KMS-11 (cell line): Measurements from ENCODE around the gene PDZRN3.

Experiments used
- H2AFZ ChIP-seq: fragments of 200-600 bp; sonication (generic); 2 replicates; pipeline ENCODE4 v1.6.1; 2016; ENCODE audit warnings: antibody characterized with exemption, mixed run types, low read depth
- H3K27ac ChIP-seq: fragments of 200-600 bp; sonication (generic); 2 replicates; pipeline ENCODE4 v1.6.1; 2016; ENCODE audit warnings: mild to moderate bottlenecking, mixed run types
- H3K27me3 ChIP-seq: fragments of 200-600 bp; sonication (generic); 2 replicates; pipeline ENCODE4 v1.6.1; 2017; ENCODE audit warnings: mild to moderate bottlenecking, low read depth, mixed run types, moderate library complexity; ENCODE audit not compliant: insufficient read depth
- H3K36me3 ChIP-seq: fragments of 200-600 bp; sonication (generic); 2 replicates; pipeline ENCODE4 v1.6.1; 2017; ENCODE audit warnings: mild to moderate bottlenecking, mixed run types; ENCODE audit not compliant: insufficient read depth
- H3K4me1 ChIP-seq: fragments of 200-600 bp; sonication (generic); 2 replicates; pipeline ENCODE4 v1.6.1; 2016; ENCODE audit warnings: mild to moderate bottlenecking, low read depth, mixed run types; ENCODE audit not compliant: poor library complexity, severe bottlenecking
- H3K4me2 ChIP-seq: fragments of 200-600 bp; sonication (generic); 2 replicates; pipeline ENCODE4 v1.7.0; 2016; ENCODE audit warnings: mild to moderate bottlenecking, mixed run types
- H3K4me3 ChIP-seq: fragments of 200-600 bp; sonication (generic); IDR thresholded peaks from 2 replicates; pipeline ENCODE4 v1.6.1; 2017; ENCODE audit warnings: low read depth, low read length, mixed read lengths; ENCODE audit not compliant: insufficient read depth
- H3K79me2 ChIP-seq: fragments of 200-600 bp; sonication (generic); 2 replicates; pipeline ENCODE4 v1.6.1; 2016; ENCODE audit warnings: low read depth, mixed run types; ENCODE audit not compliant: insufficient read depth
- H3K9ac ChIP-seq: fragments of 200-600 bp; sonication (generic); 2 replicates; pipeline ENCODE4 v1.6.1; 2016; ENCODE audit warnings: mild to moderate bottlenecking, mixed run types
- H4K20me1 ChIP-seq: fragments of 200-600 bp; sonication (generic); 2 replicates; pipeline ENCODE4 v1.6.1; 2016; ENCODE audit warnings: mild to moderate bottlenecking, mixed run types; ENCODE audit not compliant: insufficient read depth
- CTCF ChIP-seq: fragments of 200-600 bp; sonication (generic); conservative IDR thresholded peaks from 2 replicates; pipeline ENCODE4 v1.6.1; 2017; ENCODE audit warnings: low read depth, mild to moderate bottlenecking, antibody characterized with exemption, low read length, moderate library complexity, mixed read lengths

Gene PDZRN3

GRCh38 chr3:73555076-73555475, 69.7 kb downstream of the PDZRN3 start:
- no peaks in the 10 kb centered on the region for H3K27me3 ChIP-seq

GRCh38 chr3:73552700-73553099, 72.0 kb downstream of the PDZRN3 start:
- Histone ChIP-seq H3K4me3 (no peak overlapping the region), H3K4me1 (no peaks in the 10 kb centered on the region), H4K20me1 (no peaks in the 10 kb centered on the region), H2AFZ (no peak overlapping the region), H3K27ac (no peak overlapping the region), H3K9ac (no peak overlapping the region), H3K36me3 (no peaks in the 10 kb centered on the region), H3K27me3 (no peaks in the 10 kb centered on the region), H3K4me2 (no peak overlapping the region), H3K79me2 (no peaks in the 10 kb centered on the region)
- TF ChIP-seq CTCF = no peak

More at GRCh38 chr3:73555076-73555475, 69.7 kb downstream of the PDZRN3 start:
- Histone ChIP-seq H3K79me2 (no peaks in the 10 kb centered on the region), H3K36me3 (no peaks in the 10 kb centered on the region), H2AFZ (no peak overlapping the region), H4K20me1 (no peaks in the 10 kb centered on the region), H3K4me2 (no peak overlapping the region), H3K4me3 (no peak overlapping the region), H3K27ac (no peak overlapping the region), H3K9ac (no peak overlapping the region), H3K4me1 (no peaks in the 10 kb centered on the region)
- TF ChIP-seq CTCF = no peak

DNA sequence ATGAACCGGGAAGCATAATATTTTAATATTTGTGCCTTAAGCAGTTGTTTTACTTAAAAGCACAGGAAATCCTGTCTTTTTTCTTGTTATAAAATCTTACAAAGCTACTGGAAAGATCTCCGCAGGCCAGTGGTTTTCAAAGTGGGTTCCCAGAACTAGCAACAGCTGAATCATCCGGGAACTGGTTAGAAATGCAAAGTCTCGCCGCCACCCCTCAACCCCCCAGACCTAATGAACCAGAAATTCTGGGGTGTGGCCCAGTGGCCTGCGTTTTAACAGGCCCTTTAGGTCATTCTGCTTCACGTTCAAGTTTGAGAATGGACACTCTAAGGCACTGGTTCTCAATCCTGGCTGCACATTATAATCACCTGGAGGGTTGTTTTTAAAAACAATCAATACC, 74.7 kb downstream of the PDZRN3 start:
- Histone ChIP-seq H3K4me3 (no peak overlapping the region), H3K36me3 (no peaks in the 10 kb centered on the region), H3K27ac (no peak overlapping the region), H3K79me2 (no peaks in the 10 kb centered on the region), H4K20me1 (no peaks in the 10 kb centered on the region), H3K9ac (no peak overlapping the region), H2AFZ (no peak overlapping the region), H3K27me3 (no peaks in the 10 kb centered on the region), H3K4me1 (no peaks in the 10 kb centered on the region), H3K4me2 (no peak overlapping the region)
- TF ChIP-seq CTCF = no peak

DNA sequence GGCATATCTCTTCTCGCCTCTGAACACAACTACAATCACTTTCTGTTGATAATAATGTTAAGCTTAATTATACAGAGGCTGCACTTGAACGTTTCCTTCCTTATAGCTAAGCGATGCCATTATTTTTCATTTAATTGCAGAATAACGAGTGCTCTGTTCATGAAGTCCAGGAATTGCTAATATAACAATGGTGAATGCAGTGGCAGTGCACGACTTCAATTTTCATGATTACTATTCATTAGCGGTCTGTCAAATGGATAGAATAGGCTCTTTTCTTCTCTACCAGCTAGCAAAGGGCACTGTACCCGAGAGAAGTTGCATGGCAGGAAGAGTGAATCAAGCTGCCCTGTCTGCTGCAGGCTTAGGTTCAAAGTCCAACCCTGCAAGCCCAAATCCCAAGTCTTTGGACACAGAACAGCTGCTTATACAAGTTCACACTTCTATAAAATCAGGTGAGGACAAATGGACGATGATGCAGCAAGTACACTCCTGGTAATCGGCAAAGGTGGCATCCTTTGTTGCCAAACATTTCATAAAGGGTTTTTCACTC, 75.6 kb downstream of the PDZRN3 start:
- no peaks in the 10 kb centered on the region for H3K4me1 ChIP-seq
- TF ChIP-seq CTCF = no peak
- H3K79me2 ChIP-seq = no peaks in the 10 kb centered on the region
- no peak overlapping the region for H3K27ac ChIP-seq
- no peaks in the 10 kb centered on the region for H3K36me3 ChIP-seq
- H4K20me1 ChIP-seq = no peaks in the 10 kb centered on the region
- no peaks in the 10 kb centered on the region for H3K27me3 ChIP-seq
- no peak overlapping the region for H3K4me3 ChIP-seq
- H3K4me2 ChIP-seq = no peak overlapping the region
- H2AFZ ChIP-seq = no peak overlapping the region
- no peak overlapping the region for H3K9ac ChIP-seq

- Histone ChIP-seq H3K27ac (no peak overlapping the region), H3K4me1 (no peaks in the 10 kb centered on the region), H3K4me3 (no peak overlapping the region), H3K79me2 (no peaks in the 10 kb centered on the region), H3K27me3 (no peaks in the 10 kb centered on the region), H3K36me3 (no peaks in the 10 kb centered on the region), H3K9ac (no peak overlapping the region), H3K4me2 (no peak overlapping the region), H4K20me1 (no peaks in the 10 kb centered on the region), H2AFZ (no peak overlapping the region)
- TF ChIP-seq CTCF = no peak
These were observed 76.3 kb downstream of the PDZRN3 start for GRCh38 chr3:73548436-73548835.
